Hepatocyte (in vitro differentiated cells): ENCODE data around the gene ANKS1B.

Source experiments
- CTCF ChIP-seq: fragments of 200-600 bp; sonication (generic); IDR thresholded peaks from 2 replicates; pipeline ENCODE4 v1.5.1; 2016; ENCODE audit warnings: antibody characterized with exemption, mild to moderate bottlenecking; ENCODE audit not compliant: poor library complexity
- EZH2 ChIP-seq: fragments of 200-600 bp; sonication (generic); IDR thresholded peaks from 2 replicates; pipeline ENCODE4 v1.6.1; 2016; ENCODE audit warnings: antibody characterized with exemption, mild to moderate bottlenecking, borderline replicate concordance

GRCh38 chr12:99960311-99960710 is 24.4 kb downstream of the ANKS1B start:
- TF ChIP-seq CTCF = no peak
- no peak for TF ChIP-seq EZH2
